Glutamatergic neuron (in vitro differentiated cells): ENCODE measurements around the gene AK3. TPM values are rescaled to one million over a fixed set of nuclear protein-coding genes. Genes with fewer than 3 reads are reported as not detected.

Experiments used
- DNase-seq: peaks from one replicate; pipeline ENCODE4 v3.0.0; 2022
- H3K27ac Mint-ChIP-seq: one replicate; pipeline ENCODE4 v1.8.0; 2020; ENCODE audit warnings: mild to moderate bottlenecking, mixed read lengths, inconsistent platforms; ENCODE audit not compliant: unreplicated experiment
- H3K27me3 Mint-ChIP-seq: one replicate; pipeline ENCODE4 v1.8.0; 2020; ENCODE audit warnings: mild to moderate bottlenecking, moderate library complexity, mixed read lengths, inconsistent platforms; ENCODE audit not compliant: unreplicated experiment
- H3K36me3 Mint-ChIP-seq: one replicate; pipeline ENCODE4 v1.8.0; 2020; ENCODE audit warnings: mild to moderate bottlenecking, mixed read lengths, inconsistent platforms; ENCODE audit not compliant: unreplicated experiment
- H3K4me1 Mint-ChIP-seq: one replicate; pipeline ENCODE4 v1.8.0; 2020; ENCODE audit warnings: mild to moderate bottlenecking, low read depth, mixed read lengths, inconsistent platforms; ENCODE audit not compliant: unreplicated experiment
- H3K4me3 Mint-ChIP-seq: one replicate; pipeline ENCODE4 v1.8.0; 2020; ENCODE audit warnings: mild to moderate bottlenecking, mixed read lengths, inconsistent platforms; ENCODE audit not compliant: unreplicated experiment
- H3K9me3 Mint-ChIP-seq: one replicate; pipeline ENCODE4 v1.8.0; 2020; ENCODE audit warnings: mild to moderate bottlenecking, moderate library complexity, mixed read lengths, inconsistent platforms; ENCODE audit not compliant: unreplicated experiment
- total RNA-seq: library from RNA; stranded (reverse); fragmentation: NEBNext Ultra II Directional; extraction: Animal tissue kit (Norgen Biotek cat#: 25700); gene quantifications from one replicate; pipeline ENCODE4 v1.2.1, GENCODE V29; 2021; ENCODE audit not compliant: unreplicated experiment
- TF ChIP-seq, protein P1 (sequence below): fragments of 200-600 bp; sonication (generic); IDR thresholded peaks from one replicate; pipeline ENCODE4 v1.5.0; 2021; ENCODE audit not compliant: partially characterized antibody, unreplicated experiment

The AK3 gene
- total RNA-seq, 1 donor from 2014 or later, result 33.7 TPM

DNA sequence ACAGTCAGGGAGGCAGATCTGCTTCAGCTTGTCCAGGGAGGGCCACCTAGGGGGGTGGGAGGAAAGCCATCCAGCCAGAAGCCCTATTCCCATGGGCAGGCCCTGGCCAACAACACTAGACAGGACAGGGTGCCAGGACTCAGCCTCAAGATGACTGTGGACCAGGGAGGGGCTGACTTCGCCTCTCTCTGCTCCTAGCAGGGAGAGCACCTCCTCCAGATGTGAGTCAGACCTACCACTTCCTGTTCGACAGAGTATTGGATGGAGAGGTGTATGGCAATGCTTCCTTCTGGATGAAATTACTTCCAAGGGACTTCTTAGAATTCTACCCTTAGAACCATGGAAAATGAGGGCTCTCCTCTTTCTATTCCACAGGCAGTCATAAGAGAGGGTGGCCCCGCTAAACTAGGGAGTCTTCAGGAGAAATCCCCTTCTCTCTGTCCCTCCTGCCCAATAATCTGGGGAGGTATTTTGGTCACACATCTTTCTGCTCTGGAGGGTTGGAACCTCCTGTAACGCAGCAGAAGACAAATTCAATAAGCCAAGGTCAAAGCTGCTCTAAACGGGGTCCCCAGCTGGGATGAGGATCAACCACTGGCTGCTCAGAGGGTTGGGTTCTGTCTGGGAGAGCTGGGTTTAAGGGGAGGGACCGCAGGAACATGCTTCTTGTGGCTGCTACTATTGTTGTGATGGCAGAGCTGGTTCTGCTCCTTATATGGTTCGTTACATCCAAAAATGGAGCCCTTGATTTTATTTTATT, 28.5 kb upstream of the AK3 start:
- Mint-ChIP-seq H3K27me3 (no peaks in the 10 kb centered on the region), H3K4me1 (no peaks in the 10 kb centered on the region), H3K4me3 (no peak overlapping the region), H3K36me3 (no peaks in the 10 kb centered on the region), H3K9me3 (peaks cover 2% of the 10 kb centered on the region), H3K27ac (no peak overlapping the region)
- TF ChIP-seq, protein P1, sequence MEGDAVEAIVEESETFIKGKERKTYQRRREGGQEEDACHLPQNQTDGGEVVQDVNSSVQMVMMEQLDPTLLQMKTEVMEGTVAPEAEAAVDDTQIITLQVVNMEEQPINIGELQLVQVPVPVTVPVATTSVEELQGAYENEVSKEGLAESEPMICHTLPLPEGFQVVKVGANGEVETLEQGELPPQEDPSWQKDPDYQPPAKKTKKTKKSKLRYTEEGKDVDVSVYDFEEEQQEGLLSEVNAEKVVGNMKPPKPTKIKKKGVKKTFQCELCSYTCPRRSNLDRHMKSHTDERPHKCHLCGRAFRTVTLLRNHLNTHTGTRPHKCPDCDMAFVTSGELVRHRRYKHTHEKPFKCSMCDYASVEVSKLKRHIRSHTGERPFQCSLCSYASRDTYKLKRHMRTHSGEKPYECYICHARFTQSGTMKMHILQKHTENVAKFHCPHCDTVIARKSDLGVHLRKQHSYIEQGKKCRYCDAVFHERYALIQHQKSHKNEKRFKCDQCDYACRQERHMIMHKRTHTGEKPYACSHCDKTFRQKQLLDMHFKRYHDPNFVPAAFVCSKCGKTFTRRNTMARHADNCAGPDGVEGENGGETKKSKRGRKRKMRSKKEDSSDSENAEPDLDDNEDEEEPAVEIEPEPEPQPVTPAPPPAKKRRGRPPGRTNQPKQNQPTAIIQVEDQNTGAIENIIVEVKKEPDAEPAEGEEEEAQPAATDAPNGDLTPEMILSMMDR, result no peak
- DNase-seq, result no peak

DNA sequence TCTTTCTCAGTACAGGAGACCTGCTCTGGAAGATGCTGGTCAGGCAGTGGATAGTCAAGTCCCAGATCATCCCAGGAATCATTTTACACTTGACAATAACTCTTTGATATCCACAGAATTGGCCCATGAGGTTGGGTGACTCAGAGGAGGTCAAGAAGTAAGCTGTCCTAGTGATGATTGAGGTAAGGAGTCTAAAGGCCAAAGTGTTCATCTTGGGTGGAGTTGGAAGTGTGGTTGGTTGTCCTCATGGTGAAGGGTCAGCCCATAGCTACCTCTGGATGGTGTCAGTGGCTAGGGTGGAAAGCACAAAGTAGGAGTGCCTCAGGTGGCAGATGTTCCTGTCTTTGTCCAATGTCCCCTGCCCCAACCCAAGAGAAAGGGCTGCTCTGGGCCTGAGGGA, 27.7 kb upstream of the AK3 start:
- DNase-seq, result no peak
- Mint-ChIP-seq H3K36me3 (no peaks in the 10 kb centered on the region), H3K27ac (no peak overlapping the region), H3K4me3 (no peak overlapping the region), H3K4me1 (no peaks in the 10 kb centered on the region), H3K27me3 (no peaks in the 10 kb centered on the region), H3K9me3 (peaks cover 2% of the 10 kb centered on the region)
- TF ChIP-seq, protein P1, result no peak

DNA sequence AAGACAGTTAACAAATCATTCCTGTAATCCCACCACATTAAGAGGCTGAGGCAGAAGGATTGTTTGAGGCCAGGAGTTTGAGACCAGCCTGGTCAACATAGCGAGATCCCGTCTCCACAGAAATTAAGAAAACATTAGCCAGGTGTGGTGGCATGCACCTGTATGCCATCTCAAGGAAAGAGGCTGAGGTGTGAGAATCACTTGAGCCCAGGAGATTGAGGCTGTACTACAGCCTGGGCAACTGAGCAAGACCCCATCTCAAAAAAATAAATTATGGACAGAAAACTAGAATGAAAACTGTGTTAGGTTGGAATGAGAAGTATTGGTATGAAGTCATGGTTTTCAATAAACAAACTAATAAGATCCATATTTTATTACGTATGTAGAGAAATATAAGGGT, 23.0 kb upstream of the AK3 start:
- Mint-ChIP-seq H3K4me3 (no peak overlapping the region), H3K9me3 (peaks cover 9% of the 10 kb centered on the region), H3K4me1 (peaks cover 5% of the 10 kb centered on the region), H3K27ac (no peak overlapping the region), H3K27me3 (peaks cover 4% of the 10 kb centered on the region), H3K36me3 (no peaks in the 10 kb centered on the region)
- no peak for DNase-seq
- TF ChIP-seq, protein P1, result no peak

DNA sequence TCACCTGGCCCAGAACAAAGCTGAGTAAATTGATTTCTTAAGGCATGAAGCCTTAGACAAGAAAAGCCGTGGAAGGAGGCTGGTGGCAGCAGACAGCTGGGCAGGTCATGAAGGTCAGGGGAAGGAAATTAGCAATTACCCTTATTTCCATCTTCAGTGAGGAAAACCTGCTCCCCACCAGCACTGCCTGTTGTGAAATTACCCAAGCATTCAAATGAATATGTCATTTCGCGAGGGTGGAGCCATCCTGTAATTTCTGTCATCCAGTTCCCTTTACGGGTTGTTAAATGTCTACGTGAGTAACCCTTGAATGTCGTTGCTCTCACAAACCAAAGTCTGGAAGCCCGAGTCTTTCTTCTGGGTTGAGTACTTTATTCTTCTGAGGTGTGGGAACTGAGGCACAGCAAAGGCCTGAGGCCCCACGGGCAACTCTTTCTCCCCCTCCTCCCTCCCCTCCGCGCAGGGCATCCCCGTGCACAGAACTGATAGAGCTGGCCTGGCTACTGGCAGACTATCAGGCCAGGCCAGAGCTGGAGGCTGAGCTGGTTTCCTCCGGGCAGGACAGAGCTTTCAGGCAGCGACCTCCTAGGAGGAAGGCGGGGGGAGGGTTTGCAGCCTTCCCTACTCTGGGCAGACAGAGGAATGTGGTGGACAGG, 22.0 kb upstream of the AK3 start:
- H3K27ac Mint-ChIP-seq, result no peak overlapping the region
- H3K27me3 Mint-ChIP-seq, result peaks cover 4% of the 10 kb centered on the region
- peak; percentile 28 for DNase-seq
- H3K4me1 Mint-ChIP-seq, result peaks cover 5% of the 10 kb centered on the region
- peak overlapping the region; percentile 52 for H3K4me3 Mint-ChIP-seq
- H3K9me3 Mint-ChIP-seq, result peaks cover 9% of the 10 kb centered on the region
- TF ChIP-seq, protein P1, result peak; percentile 53
- no peaks in the 10 kb centered on the region for H3K36me3 Mint-ChIP-seq
